ENCODE measurements around the gene MFN2.

GRCh38 chr1:11944358-11944931 lies 35.8 kb upstream of the MFN2 start:
- TF ChIP-seq CTCF (IDR thresholded peaks at IDR 0.05) (no peak), EP300 (IDR thresholded peaks at IDR 0.05; ENCODE audit: borderline replicate concordance in 1 of 2, low read depth in 1 of 2, low read length in 1 of 2) (peak in 1 of 2 experiments; percentile 35; a peak in 2 of 4 replicates), RFX5 (IDR thresholded peaks at IDR 0.05; ENCODE audit: low read length) (no peak), POLR2AphosphoS5 (IDR thresholded peaks at IDR 0.05; ENCODE audit: low read depth, low read length) (no peak), MAX (IDR thresholded peaks at IDR 0.05; ENCODE audit: low read depth) (no peak), TEAD4 (IDR thresholded peaks at IDR 0.05; ENCODE audit: borderline replicate concordance, insufficient read depth) (no peak), JUND (IDR thresholded peaks at IDR 0.05) (no peak), MXI1 (IDR thresholded peaks at IDR 0.05; ENCODE audit: low read depth, low read length) (no peak), REST (IDR thresholded peaks at IDR 0.05; ENCODE audit: low read depth, low read length) (no peak), MEF2A (IDR thresholded peaks at IDR 0.05; ENCODE audit: borderline replicate concordance, low read depth) (no peak), NRF1 (IDR thresholded peaks at IDR 0.05; ENCODE audit: low read depth, low read length) (no peak)

Measured in SK-N-SH (cell line).